Vagina (tissue), 2 donors: ENCODE results near the gene OR6N1. TPM values are rescaled to one million over a fixed set of nuclear protein-coding genes. Genes with fewer than 3 reads are reported as not detected.

Experiments
- DNase-seq, 2 donors: peaks; one replicate each; pipeline ENCODE4 v3.0.0-alpha.2; 2017; ENCODE audit errors: extremely low spot score in 2 of 2
- H3K27ac ChIP-seq: fragments of 200-600 bp; sonication (generic); one replicate; pipeline ENCODE4 v1.5.1; 2019
- H3K27me3 ChIP-seq: fragments of 200-600 bp; sonication (generic); one replicate; pipeline ENCODE4 v1.5.1; 2019
- H3K36me3 ChIP-seq, 2 donors: fragments of 200-600 bp; sonication (generic); one replicate each; pipeline ENCODE4 v1.5.1; 2017 to 2019
- H3K4me1 ChIP-seq: fragments of 200-600 bp; sonication (generic); one replicate; pipeline ENCODE4 v1.5.1; 2019
- H3K4me3 ChIP-seq, 2 donors: fragments of 200-600 bp; sonication (generic); 1 replicate in 1 of 2; 2 replicates in 1 of 2; pipeline ENCODE4 v1.5.1; 2016 to 2019
- H3K9me3 ChIP-seq: fragments of 200-600 bp; sonication (generic); one replicate; pipeline ENCODE4 v1.5.1; 2019
- POLR2A ChIP-seq, 2 donors: fragments of 450-650 bp; IDR thresholded peaks; one replicate each; pipeline ENCODE4 v1.6.1; 2017; ENCODE audit warnings: antibody characterized with exemption in 2 of 2, mild to moderate bottlenecking in 2 of 2, moderate library complexity in 2 of 2
- POLR2AphosphoS5 ChIP-seq, 2 donors: sonication (generic); formaldehyde crosslinking; IDR thresholded peaks; one replicate each; pipeline ENCODE4 v1.9.0; 2017; ENCODE audit warnings: antibody characterized with exemption in 2 of 2, mild to moderate bottlenecking in 2 of 2, low read depth in 1 of 2; ENCODE audit not compliant: insufficient read depth in 1 of 2
- intact Hi-C: fragments of 100-400 bp; cut with DNase I; formaldehyde crosslinking; loops from one replicate; pipeline ENCODE4 v1.15.1; 2023
- total RNA-seq: library from RNA; depleted of rRNA; stranded (reverse); fragments of >200 nt; gene quantifications from one replicate; pipeline ENCODE4 v1.2.3, GENCODE V29; 2016
- TF ChIP-seq, protein P1 (sequence below), 3 experiments: fragments of 450-650 bp in 2 of 3; fragments of 200-600 bp in 1 of 3; sonication (generic) in 1 of 3; IDR thresholded peaks; one replicate each; pipeline ENCODE4 v1.5.1; 2017 to 2019; ENCODE audit warnings: antibody characterized with exemption in 3 of 3, mild to moderate bottlenecking in 2 of 3, moderate library complexity in 2 of 3

The OR6N1 gene
- total RNA-seq, 1 donor from 2014 or later, result not detected

DNA sequence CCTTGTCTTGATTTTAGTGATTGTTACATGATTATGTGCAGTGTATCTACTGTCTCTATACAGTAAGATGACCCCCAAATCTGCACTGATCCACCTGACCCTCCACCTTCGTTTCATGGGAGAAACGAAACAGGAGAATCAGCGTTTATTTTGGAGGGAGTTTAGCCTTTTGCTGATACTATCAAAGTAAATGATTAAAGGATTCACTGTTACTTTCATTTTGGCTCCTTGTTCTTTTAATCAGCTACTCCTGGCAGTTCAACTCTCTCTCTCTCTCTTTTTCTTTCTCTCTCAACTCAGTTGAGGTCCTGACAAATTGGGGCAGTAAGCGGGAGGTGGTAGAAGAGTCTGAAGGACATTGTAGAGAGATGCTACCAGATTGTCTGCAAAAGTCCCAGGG lies 41.5 kb downstream of the OR6N1 start:
- no peaks in the 10 kb centered on the region for H3K4me1 ChIP-seq
- H3K4me3 ChIP-seq, result no peak overlapping the region
- no peak overlapping the region for H3K27ac ChIP-seq
- H3K36me3 ChIP-seq, result no peaks in the 10 kb centered on the region
- no peaks in the 10 kb centered on the region for H3K27me3 ChIP-seq
- DNase-seq, result no peak
- intact Hi-C loops, result no loop called here
- no peaks in the 10 kb centered on the region for H3K9me3 ChIP-seq
- no peak for TF ChIP-seq POLR2AphosphoS5 (IDR thresholded peaks at IDR 0.05; ENCODE audit: insufficient read depth in 1 of 2, low read depth in 1 of 2)
- no peak for TF ChIP-seq POLR2A (IDR thresholded peaks at IDR 0.05)
- TF ChIP-seq, protein P1, sequence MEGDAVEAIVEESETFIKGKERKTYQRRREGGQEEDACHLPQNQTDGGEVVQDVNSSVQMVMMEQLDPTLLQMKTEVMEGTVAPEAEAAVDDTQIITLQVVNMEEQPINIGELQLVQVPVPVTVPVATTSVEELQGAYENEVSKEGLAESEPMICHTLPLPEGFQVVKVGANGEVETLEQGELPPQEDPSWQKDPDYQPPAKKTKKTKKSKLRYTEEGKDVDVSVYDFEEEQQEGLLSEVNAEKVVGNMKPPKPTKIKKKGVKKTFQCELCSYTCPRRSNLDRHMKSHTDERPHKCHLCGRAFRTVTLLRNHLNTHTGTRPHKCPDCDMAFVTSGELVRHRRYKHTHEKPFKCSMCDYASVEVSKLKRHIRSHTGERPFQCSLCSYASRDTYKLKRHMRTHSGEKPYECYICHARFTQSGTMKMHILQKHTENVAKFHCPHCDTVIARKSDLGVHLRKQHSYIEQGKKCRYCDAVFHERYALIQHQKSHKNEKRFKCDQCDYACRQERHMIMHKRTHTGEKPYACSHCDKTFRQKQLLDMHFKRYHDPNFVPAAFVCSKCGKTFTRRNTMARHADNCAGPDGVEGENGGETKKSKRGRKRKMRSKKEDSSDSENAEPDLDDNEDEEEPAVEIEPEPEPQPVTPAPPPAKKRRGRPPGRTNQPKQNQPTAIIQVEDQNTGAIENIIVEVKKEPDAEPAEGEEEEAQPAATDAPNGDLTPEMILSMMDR (IDR thresholded peaks at IDR 0.05), result no peak

DNA sequence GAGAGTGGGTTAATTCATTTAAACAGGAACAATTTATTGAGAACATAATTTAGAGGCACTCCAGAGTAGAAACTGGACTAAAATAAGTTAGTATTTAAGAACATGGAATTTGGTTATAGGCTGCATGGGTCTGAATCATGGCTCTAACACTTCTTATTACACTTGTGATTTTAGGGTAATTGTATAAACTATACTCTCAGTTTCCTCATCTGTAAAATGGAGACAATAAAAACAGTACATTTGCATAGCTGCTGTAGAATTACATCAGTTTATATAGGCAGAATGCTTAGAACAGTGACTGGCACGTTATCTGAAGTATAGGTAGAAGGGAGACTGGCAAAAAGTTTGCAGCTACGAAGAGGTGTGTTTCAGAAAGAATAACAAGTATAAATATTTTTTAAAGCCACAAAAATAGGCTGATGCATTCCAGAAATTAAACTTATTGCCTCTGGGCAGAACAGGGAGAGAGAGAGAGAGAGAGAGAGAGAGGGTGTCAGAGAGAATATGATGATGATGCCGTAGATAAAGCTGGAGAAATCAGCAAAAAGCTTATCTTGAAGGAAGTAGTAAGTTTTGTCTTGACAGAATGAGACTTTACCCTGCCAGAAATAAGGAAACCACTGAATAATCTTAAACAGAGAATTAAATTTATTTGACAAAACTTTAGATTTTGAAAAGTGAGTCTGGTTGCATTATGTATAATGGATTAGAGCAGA lies 43.3 kb downstream of the OR6N1 start:
- DNase-seq, result no peak
- no peaks in the 10 kb centered on the region for H3K4me1 ChIP-seq
- no peak overlapping the region for H3K4me3 ChIP-seq
- H3K27ac ChIP-seq, result no peak overlapping the region
- no peaks in the 10 kb centered on the region for H3K36me3 ChIP-seq
- H3K9me3 ChIP-seq, result no peaks in the 10 kb centered on the region
- no peaks in the 10 kb centered on the region for H3K27me3 ChIP-seq
- TF ChIP-seq POLR2AphosphoS5 (IDR thresholded peaks at IDR 0.05; ENCODE audit: insufficient read depth in 1 of 2, low read depth in 1 of 2), result no peak
- intact Hi-C loops, result no loop called here

DNA sequence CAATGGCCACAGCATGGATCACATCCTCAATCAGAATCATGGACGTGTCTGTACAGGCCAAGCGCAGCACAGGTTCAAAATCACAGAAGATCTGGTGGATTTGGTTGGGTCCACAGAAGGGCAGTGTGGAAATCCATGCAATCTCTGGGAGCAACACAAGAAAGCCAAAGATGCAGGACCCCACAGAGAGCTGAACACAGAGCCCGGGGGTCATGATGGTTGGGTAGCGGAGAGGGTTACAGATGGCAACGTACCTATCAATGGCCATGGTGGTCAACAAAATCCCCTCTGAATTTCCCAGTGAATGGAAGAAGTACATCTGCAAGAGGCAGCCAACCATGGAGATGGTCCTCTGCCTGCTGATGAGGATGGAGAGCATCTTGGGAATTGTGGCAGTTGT lies 47.6 kb downstream of the OR6N1 start:
- TF ChIP-seq, protein P1 (IDR thresholded peaks at IDR 0.05), result no peak
- TF ChIP-seq POLR2AphosphoS5 (IDR thresholded peaks at IDR 0.05; ENCODE audit: insufficient read depth in 1 of 2, low read depth in 1 of 2), result no peak
- TF ChIP-seq POLR2A (IDR thresholded peaks at IDR 0.05), result no peak
- H3K4me3 ChIP-seq, result no peak overlapping the region
- no peaks in the 10 kb centered on the region for H3K36me3 ChIP-seq
- no peaks in the 10 kb centered on the region for H3K4me1 ChIP-seq
- peak in 1 of 2 donors; percentile 54 for DNase-seq
- H3K27me3 ChIP-seq, result no peaks in the 10 kb centered on the region
- H3K27ac ChIP-seq, result no peak overlapping the region
- intact Hi-C loops, result no loop called here
- no peaks in the 10 kb centered on the region for H3K9me3 ChIP-seq

DNA sequence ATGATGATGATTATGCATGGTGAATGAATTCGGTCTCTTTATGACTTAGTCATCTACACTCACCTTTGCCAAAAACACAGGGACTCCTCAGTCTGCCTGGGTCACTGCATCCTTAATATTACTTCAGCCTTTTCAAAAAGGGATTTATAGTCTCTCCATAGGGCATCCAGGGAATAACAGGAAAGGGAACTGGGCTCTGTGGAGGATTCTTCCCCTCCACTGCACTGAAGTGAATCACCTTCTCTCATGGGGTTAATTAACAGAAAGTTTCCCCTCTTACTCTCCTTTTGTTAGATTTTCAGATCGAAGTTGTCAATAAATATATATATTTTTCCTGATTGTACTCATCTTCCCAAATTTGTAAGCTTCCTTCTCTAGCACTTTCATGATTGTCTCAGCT lies 51.4 kb downstream of the OR6N1 start, which contains the start of gene OR6K3:
TSS of gene OR6K3 (minus strand) at position 101 of the 400 bp plus-strand sequence. CDS start 2,605 bp downstream, outside the sequence.
- TF ChIP-seq, protein P1 (IDR thresholded peaks at IDR 0.05), result no peak
- TF ChIP-seq POLR2A (IDR thresholded peaks at IDR 0.05) (no peak), POLR2AphosphoS5 (IDR thresholded peaks at IDR 0.05; ENCODE audit: insufficient read depth in 1 of 2, low read depth in 1 of 2) (no peak)
- intact Hi-C loops, result no loop called here
- no peaks in the 10 kb centered on the region for H3K4me1 ChIP-seq
- no peak within 1 kb of the TSS for H3K27ac ChIP-seq
- no peak for DNase-seq
- H3K36me3 ChIP-seq, result no peaks in the 10 kb centered on the region
- H3K9me3 ChIP-seq, result no peaks in the 10 kb centered on the region
- H3K27me3 ChIP-seq, result no peaks in the 10 kb centered on the region
- H3K4me3 ChIP-seq, result no peak within 1 kb of the TSS

DNA sequence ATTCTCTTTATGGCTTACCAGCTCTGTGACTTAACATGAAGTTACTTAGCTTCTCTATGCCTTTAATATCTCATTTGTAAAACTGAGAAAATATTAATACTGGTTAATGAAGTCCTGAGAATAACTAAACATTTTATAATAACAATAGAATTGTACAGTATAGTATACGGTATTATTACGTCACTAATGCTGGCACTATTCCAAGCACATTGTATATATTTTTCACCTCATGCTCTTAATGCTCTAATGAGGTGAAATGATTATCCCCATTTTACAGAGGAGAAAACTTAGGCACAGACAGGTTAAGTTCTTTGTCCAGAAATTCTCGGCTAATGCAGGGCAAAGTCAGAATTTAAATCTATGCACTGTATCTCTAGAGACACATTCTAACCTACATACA lies 52.3 kb downstream of the OR6N1 start:
- DNase-seq, result no peak
- H3K4me3 ChIP-seq, result no peak overlapping the region
- no peaks in the 10 kb centered on the region for H3K36me3 ChIP-seq
- H3K27me3 ChIP-seq, result no peaks in the 10 kb centered on the region
- H3K4me1 ChIP-seq, result no peaks in the 10 kb centered on the region
- TF ChIP-seq POLR2A (IDR thresholded peaks at IDR 0.05), result no peak
- TF ChIP-seq, protein P1 (IDR thresholded peaks at IDR 0.05), result no peak
- no peak for TF ChIP-seq POLR2AphosphoS5 (IDR thresholded peaks at IDR 0.05; ENCODE audit: insufficient read depth in 1 of 2, low read depth in 1 of 2)
- intact Hi-C loops, result no loop called here
- no peak overlapping the region for H3K27ac ChIP-seq
- H3K9me3 ChIP-seq, result no peaks in the 10 kb centered on the region
